Anterior cingulate cortex (tissue), 58 donors: Measurements from ENCODE around the gene INKA1.
A peak's percentile ranks its signal among the peaks of the same experiment; 100 is the strongest.

ENCODE experiments used
- DNase-seq, 58 donors: peaks; one replicate each; lab custom pipeline; 2025; lab: John Stamatoyannopoulos, UW

INKA1 gene

DNA sequence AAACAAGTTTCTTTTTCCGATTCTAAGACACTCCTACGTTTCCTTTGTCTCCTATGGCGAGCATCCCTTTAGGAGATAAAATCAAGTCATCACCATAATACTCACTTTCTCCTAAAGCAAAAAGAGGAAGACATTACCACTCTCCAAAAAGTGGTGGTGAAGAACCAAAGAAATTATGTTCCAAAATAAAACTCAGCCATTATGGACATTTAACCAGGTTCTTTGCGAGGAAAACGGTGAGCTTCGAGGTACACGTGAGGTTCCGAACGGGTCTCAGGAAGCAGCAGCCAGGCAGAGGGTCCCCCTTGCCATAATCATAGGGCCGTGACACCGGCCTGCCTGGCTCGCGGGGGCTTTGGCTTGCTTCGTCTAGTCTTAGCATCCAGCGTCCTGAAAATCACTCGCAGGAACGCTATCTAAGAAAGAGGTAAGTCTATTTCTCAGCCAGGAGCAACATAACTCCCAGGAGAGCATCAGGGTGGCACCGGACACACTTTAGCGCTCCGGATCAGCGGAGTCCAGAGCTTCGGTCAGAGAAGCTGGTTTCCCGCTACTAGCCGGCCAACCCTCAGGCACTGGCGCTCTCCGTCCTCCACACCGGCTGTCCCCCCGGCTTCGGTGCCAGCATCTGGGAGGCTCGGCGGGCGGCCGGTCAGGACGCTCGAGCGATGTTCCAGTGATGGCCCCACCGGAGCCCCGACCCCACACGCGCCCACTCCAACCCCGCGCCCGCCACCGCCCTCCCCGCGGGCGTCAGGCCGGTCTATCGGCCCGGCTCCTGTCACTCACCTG lies 17.3 kb upstream of the INKA1 start:
- peak in 8 of 58 donors; percentile 53 to 66 (median 64) for DNase-seq

DNA sequence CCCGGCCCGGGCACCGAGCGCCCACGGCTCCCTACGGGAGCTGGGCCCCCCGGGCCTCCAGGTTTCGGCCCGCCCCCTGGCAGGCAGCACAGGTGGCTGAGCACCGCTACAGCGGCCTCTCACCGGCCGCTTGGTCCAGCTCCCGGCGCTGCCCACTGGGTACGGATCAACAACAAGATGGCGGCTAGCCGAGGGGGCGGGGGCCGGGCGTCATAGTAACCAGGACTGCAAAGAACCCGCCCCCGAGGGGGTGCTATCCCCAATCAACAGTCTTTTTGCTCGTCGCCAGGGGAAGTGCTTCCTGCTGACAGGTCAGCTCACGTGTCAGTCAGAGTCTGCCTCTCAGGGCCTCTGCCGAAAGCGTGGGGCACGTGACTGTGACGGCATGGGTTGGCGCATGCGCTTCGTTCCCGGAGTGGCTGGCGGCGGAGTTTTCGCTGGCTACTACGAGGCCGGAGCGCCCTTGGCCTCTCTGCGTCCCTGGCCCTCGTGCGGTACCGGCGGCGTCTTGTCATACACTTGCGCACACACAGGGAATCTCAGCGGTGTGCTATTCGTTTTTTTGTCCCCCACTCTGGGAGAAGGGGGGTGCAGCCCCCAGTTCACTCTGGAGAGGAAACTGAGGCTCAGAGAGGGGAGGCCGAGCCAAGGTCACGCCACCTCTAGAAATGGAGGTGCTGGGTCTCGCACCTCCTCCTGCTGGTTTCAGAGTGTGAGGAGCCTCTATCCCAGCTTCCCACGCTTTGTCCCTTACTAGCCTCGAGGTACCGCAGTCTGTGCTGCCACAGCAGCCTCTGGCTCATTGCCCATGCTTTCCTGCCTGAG lies 16.5 kb upstream of the INKA1 start, which contains the start of gene IP6K1:
Gene IP6K1 (minus strand): TSS at position 186 of the 825 bp plus-strand sequence. CDS start 38,502 bp downstream, outside the sequence.
- DNase-seq, result peak; percentile 92 to 100 (median 100)

DNA sequence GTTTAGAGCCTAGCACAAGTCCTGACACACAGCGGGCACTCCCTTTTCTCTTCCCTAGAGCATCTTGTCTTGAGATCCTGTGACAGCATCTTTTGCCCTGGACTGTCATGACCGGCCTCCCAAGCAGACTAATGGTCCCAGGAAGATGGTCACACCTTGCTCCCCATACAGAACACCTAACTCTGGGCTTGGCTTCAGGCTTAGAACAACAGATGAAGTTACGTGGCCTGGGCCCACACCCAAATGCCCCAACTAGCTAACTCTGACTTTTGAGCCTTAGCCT lies 15.9 kb upstream of the INKA1 start:
- no peak for DNase-seq

DNA sequence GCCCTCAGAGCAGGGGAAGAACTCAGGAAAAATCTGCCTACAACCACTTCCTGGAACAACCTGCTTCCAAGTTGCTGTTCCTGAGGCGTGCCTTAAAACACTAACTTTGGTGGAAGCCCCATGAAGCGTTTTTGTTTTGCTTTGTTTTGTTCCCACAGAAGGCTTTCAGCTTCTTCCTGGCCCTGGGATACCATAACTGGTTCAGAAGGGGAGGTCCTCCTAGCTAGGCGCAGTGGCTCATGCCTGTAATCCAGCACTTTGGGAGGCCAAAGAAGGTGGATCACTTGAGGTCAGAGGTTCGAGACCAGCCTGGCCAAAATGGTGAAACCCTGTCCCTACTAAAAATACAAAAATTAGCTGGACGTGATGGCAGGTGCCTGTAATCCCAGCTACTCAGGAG lies 15.5 kb upstream of the INKA1 start:
- DNase-seq, result no peak

DNA sequence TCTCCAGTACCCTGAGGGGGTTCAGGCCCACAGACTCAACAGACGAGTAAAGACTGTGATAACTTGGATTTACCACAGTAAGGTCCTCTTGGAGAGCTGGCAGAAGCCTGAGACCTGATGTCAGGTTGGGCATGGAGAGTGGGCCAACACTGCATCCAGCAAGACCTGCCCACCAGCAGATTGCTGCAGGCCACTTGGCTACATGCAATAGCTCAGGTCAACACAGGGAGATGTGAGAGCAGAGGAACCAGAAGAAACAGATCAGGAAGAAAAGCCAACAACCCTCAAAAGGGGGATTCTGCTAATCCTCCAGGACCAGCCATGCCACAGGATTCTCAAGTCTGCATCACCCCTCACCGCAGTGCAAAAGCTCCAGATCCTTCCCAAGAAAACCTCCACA lies 15.0 kb upstream of the INKA1 start:
- DNase-seq, result no peak

DNA sequence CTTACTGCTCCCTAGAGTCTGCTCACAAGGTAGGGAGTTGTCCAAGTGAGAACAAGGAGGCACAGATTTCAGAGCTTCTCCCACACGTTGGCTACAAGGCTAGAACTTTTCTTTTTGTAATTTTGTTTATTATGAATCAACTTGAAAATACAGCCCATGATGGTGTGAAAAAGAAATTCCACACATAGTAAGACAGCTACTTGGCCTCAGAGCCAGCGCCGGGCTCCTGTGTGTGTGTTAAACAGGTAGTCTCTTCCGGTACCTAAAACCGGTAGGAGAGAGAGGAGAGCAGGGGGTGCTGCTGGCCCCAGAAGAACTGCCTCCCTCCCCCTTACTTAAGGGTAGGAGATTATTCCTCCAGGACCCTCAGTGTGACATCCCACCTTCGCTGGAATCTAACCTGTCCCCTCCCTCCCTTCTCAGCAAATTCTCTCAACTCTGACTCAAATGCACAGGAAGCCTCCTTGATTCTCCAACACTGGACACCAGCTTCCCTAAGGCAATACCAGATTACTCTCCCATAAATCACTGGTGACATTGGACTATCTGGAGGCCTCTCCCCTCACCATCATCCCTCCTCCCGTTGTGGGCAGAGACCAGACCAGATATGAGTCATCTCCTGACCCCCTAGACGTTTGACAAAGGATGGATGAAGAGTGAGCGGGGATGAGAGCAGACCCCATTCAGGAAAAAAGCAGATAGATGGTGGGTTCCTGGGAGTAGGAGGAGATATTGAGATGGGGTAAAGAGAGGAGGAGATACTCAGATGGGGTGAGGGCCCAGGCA lies 12.2 kb upstream of the INKA1 start:
- DNase-seq, result no peak

DNA sequence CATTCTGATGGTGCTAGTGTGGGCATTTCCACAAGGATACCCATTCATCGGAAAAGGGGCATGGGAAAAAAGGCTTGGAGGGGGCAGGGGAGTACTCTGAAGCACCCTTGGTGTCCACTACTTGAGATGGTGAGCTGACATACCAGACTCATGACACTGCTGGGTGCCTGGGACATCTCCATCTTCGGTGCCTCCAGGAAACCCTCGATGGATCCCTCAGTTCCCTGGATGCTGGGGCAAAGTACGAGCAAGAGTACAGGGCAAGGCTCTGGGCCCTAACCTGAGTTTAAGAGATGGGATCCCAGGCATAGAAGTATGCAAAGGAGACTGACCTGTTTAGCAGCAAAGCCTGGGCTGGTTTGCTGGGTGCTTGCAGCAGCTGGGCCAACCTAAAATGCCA lies 11.5 kb upstream of the INKA1 start:
- DNase-seq, result no peak

DNA sequence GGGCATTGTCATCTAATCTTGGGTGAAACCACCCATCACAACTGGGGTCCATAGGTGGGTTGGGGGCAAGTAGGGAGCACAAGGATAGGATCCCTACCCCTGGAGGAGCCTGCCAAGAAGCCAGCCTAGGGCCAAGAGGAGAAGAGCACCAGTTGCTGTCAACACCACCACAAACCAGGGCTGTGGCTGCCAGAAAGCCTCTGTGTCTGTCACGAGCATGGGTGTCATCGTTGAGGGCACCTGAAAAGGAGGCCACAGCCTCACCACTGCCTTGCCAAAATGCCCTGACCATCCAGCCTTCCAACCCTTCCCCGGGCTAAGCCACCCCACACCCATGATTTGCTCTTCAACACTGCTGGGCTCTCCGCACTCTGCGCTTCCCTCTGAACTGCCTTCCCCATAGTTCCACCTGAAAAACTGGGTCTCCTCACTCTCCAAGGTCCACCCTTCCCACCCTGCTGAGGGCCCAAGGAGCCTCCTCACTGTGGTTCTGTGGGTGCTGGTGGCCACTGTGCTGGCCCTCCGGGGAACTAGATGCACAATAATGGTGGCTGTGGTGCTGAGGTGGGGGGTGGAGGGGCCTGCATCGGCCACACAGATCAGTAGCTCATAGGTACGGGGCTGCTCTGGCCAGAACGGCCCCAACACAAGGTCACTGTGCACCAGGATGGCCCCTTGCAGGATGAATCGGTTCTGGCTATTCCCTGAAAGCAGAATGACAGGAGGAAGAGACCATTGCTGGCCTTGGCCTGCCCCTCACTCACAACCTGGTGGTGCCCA lies 10.5 kb upstream of the INKA1 start:
- no peak for DNase-seq

DNA sequence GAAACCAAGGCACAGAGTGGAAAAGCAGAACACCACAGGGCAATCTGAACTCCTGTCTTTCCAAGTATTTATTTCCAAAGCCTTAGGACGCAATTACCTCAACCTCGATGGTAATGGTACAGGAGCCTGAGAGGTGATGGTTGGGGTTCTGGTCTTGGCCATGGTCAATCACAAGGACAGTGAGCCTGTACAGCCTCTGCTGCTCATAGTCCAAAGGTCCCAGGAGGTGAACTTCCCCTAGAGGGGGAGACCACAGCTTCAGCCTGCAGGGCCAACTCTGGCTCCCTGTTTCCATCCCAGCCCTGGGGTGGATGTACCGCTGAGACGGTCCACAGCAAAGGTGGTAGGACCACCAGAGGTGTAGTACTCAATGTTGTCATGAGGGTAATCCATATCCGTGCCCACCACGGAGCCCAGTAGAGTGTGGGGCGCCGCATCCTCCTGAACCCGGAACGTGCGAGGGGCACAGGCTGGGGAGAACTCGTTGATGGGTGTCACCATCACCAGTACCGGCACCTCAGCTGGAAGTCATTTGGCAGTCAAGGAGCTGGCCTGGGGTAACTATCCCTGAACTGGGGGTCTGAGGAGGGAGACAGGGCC lies 9.5 kb upstream of the INKA1 start:
- DNase-seq, result no peak

DNA sequence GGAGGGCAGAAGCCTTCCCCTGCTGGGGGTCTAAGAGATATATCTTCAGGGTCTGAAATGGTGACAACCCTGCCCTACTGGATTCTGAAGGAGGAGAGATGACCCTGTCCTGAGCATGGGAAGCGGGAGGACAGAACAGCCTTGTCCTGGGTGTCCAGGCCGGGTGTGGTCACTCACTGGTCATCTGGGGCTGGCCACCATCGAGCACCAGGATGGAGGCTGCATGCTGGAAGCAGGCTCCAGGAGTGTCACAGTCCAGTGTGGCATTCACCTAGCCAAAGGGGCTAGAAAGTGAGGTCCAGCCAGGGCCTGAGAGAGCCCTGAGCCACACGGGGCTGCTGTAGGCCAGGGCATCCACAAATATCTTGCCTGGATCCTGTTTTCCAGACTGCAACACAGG lies 8.6 kb upstream of the INKA1 start:
- DNase-seq, result no peak

DNA sequence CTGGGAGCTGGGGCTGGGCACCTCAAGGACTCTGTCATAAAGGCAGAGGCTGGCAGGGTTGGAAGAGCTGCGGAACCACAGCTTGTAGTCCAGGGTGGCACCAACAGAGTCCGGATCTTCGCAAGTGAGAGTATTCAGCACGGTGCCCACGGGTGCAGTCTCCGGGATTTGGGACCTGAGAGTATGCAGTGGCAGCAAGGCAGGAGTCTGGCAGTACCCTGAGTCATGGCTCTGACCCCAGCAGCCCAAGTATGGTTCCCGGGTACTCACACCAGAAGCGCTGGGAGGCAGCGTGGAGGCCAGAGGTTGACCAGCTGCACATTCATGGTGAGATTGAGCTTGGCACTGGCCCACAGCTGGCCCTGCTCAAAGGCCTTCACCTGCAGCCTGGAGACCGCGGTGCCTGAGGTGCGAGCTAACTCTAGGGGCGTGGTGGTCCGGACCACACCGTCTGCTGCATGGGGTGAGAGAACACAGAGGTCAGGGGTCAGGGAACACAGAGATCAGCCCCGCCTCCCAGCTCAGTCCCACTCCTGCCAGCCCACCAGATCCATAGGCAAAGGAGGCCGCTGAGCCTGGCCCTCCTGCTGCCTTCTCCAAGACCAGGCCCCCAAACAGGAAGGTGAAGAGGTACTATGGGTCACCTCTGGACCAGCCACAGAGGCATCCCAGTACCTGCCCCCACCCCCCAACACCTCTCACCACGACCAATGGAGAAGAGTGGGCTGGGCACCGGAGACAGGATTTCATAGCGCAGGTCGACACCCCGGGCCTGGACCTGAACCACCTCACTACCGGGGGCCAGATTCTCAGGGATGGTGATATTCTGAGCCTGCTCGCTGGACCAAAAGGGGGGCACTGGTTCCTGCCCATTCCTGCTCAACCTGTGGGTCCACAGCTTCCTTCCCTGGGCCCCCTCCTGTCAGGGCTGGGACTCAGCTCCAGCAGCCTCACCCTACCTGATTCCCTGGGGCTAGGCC lies 7.8 kb upstream of the INKA1 start:
- no peak for DNase-seq

DNA sequence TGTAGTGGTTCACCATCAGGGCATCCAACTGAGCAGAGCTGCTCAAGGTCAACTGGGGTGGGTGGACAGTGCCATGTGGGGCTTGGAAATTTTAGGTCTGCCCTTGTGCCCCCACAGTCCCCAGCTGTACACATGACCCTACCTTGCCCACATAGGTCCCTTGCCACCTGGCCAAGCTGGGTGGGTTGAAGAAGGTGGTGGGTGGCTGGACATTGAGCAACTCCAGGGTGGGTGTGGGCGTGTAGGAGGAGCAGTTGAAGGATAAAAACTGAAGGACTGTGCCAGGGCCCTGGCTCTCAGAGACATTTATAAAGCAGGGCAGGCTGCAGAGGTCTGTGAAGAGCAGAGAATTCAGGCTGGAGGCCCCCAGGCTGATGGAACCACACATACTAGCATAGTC lies 4.0 kb upstream of the INKA1 start:
- DNase-seq, result no peak

DNA sequence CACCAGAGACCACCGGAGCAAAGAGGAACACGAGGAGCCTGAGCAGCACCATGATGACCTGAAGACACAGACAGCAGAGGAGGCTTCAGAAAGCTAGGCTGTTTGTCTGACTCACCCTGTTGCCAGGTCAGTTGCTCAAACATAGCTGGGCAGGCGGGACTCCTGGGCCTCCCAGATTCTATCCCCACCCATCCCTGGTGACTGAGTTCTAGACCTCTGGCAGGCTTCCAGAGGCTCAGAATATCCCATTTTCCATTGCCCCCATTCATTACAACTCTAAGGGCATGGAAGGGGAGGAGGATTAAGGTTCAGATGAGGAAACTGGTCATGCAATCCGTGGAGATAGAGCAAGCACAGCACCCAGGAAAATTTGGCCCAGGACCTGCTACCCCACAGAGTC lies 3.3 kb upstream of the INKA1 start, which contains the start of gene CDHR4:
Gene CDHR4 (minus strand): TSS at position 113 of the 400 bp plus-strand sequence. CDS start 61 bp downstream, at position 52.
- no peak for DNase-seq

DNA sequence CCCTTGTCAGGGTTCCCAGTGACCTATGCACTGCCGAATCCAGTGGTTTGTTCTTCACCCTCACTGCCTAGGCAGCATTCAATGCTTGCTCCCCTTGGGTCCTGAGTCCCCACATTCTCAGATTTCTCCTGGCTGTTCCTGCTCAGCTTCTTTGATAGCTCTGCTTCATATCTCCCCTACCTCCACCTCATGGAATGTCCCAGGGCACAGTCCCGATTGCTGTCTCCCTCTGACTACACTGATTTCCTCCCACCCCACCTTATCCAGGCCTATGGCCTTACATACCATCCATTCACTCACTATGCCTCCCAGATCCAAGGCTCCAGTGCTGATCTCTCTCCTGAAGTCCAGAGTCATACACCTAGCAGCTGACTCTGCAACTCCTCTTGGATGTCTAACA lies 1.9 kb upstream of the INKA1 start:
- no peak for DNase-seq

DNA sequence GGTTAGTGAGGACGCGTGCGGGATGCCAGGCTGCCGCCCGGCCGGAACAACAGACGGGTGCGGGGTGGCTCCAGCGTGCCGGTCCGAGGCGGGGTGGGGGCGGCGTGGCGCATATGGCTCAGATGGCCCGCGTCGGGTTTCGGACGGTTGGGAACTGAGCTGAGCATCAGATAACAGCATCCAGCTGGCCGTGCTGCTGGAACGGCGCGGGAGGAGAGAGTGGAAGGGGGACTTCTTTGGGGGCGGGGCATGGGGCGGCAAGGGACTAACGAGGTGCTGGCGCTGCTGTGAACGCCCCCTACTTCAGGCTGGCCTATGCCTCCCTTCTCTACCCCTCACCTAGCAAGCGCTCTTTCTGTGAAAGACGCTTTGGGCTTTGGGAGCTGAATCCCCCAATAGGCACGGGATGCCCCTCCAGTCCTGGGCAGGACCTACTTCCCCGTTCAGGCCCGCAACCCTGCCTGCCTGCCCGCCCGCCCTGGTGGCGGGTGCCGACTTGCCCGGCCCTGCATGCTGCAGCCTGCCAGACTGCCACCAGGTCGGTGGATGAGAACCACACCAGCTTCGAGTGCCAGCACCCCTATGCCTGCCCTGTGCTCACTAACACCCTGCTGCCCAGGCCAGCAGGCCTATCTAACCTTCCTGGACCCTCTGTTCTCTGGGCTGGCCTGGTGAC lies 542 bp downstream of the INKA1 start:
- peak in 6 of 58 donors; percentile 43 to 78 (median 60) for DNase-seq

DNA sequence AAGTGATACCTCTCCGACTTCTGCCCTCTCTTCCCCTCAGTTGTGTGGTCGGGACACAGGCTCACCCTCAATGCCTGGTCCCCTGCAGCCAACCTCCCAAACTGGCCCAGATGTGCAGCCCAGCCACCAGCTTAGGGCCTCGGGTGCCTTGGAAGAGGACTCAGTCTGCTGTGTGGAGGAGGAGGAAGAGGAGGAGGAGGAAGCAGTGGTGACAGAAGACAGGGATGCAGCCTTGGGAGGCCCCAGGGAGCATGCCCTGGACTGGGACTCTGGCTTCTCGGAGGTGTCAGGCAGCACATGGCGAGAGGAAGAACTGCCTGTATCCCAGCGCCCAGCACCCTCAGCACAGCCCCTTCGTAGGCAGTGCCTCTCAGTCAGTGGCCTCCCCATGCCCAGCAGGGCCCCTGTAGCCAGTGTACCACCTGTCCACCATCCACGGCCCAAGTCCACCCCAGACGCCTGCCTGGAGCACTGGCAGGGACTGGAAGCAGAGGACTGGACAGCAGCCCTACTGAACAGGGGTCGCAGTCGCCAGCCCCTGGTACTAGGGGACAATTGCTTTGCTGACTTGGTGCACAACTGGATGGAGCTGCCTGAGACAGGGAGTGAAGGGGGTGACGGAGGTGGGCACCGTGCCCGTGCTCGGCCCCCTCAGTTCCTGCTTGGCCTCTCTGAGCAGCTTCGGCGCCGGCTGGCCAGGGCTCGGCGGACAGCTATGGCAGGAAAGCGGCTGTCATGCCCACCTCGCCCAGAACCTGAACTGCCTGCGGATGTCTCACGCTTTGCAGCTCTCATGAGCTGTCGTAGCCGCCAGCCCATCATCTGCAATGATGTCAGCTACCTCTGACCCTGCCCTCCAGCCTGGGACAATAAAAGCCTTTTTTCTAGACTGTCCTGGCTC lies 1.3 kb downstream of the INKA1 start:
- peak in 1 of 58 donors; percentile 27 for DNase-seq

DNA sequence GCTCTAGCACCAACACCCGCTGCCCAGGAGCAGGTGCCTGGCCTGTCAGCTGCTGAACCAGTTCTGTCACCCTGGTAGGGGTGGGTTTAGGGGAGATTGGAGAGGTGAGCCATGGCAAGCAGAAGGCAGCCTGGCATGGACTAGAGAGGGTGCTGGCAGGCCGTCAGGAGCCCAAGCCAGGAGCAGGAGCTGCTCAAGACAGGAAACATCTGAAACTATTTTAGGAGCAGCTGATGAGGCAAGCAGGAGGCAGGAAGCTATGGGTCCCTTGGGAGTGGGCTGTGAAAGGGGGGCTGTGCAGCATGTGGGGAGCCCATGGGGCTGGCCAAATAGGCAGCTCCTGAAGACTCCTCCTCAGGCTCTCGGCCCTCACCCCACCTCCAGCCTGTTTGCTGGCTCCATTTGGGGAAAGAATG lies 2.3 kb downstream of the INKA1 start:
- peak in 35 of 58 donors; percentile 9 to 64 (median 42) for DNase-seq
